Esophagus muscularis mucosa (tissue), 4 donors: Measurements from ENCODE around the gene TBC1D16. TPM values are rescaled to one million over a fixed set of nuclear protein-coding genes. Genes with fewer than 3 reads are reported as not detected.

Source experiments
- DNase-seq: peaks from one replicate; pipeline ENCODE4 v3.0.0-alpha.2; 2017; ENCODE audit errors: extremely low spot score
- H3K27ac ChIP-seq, 4 donors: fragments of 200-600 bp; sonication (generic); replicated peaks in 1 of 4; 1 replicate in 3 of 4; 2 replicates in 1 of 4; pipeline ENCODE4 v1.5.1; 2016 to 2019; ENCODE audit warnings: mild to moderate bottlenecking in 1 of 4
- H3K27me3 ChIP-seq, 4 donors: fragments of 200-600 bp; sonication (generic); one replicate each; pipeline versions ENCODE4 v1.5.1 to v1.6.0; 2016 to 2019
- H3K36me3 ChIP-seq, 4 donors: fragments of 200-600 bp; sonication (generic); one replicate each; pipeline ENCODE4 v1.5.1; 2016 to 2019
- H3K4me1 ChIP-seq, 4 donors: fragments of 200-600 bp; sonication (generic); one replicate each; pipeline ENCODE4 v1.5.1; 2016 to 2019
- H3K4me3 ChIP-seq, 4 donors: fragments of 200-600 bp; sonication (generic); 1 replicate in 2 of 4; 2 replicates in 2 of 4; pipeline ENCODE4 v1.5.1; 2016 to 2019; ENCODE audit warnings: mild to moderate bottlenecking in 4 of 4, moderate library complexity in 1 of 4
- H3K9me3 ChIP-seq, 4 donors: fragments of 200-600 bp; sonication (generic); 1 replicate in 3 of 4; 2 replicates in 1 of 4; pipeline ENCODE4 v1.5.1; 2016 to 2019
- CTCF ChIP-seq, 3 experiments: fragments of 200-600 bp in 2 of 3; fragments of 450-650 bp in 1 of 3; sonication (generic) in 2 of 3; IDR thresholded peaks; one replicate each; pipeline ENCODE4 v1.5.1; 2017 to 2019; ENCODE audit warnings: antibody characterized with exemption in 3 of 3, mild to moderate bottlenecking in 2 of 3, moderate library complexity in 1 of 3
- EP300 ChIP-seq: sonication (generic); formaldehyde crosslinking; IDR thresholded peaks from one replicate; pipeline ENCODE4 v1.6.1; 2017; ENCODE audit warnings: antibody characterized with exemption
- POLR2A ChIP-seq: fragments of 450-650 bp; IDR thresholded peaks from one replicate; pipeline ENCODE4 v1.6.1; 2017; ENCODE audit warnings: antibody characterized with exemption, moderate library complexity, mild to moderate bottlenecking, low read depth
- POLR2AphosphoS5 ChIP-seq, 2 donors: sonication (generic); formaldehyde crosslinking; IDR thresholded peaks; one replicate each; pipeline ENCODE4 v1.6.1; 2017; ENCODE audit warnings: antibody characterized with exemption in 2 of 2
- WGBS: methylation state at CpG from one replicate; pipeline ENCODE4 v1.1.5; 2018; 5-methylcytosine and 5-hydroxymethylcytosine counted together
- intact Hi-C: fragments of 100-400 bp; cut with DNase I; formaldehyde crosslinking; loops from one replicate; pipeline ENCODE4 v1.15.1; 2023
- total RNA-seq, 4 donors: library from RNA; depleted of rRNA; stranded (reverse); fragments of >200 nt; gene quantifications; one replicate each; pipeline versions ENCODE4 v1.1.0 to v1.2.1, GENCODE V29; 2016

TBC1D16 gene
- total RNA-seq, 4 donors from 2014 or later: 30.3 to 37.4 (median 33.2) TPM

- intact Hi-C loops: no loop called here
- Histone ChIP-seq H3K4me3 (no peak overlapping the region), H3K36me3 (peaks cover 0 to 31% (median 18%) of the 10 kb centered on the region in 4 donors), H3K27me3 (no peaks in the 10 kb centered on the region), H3K27ac (no peak overlapping the region), H3K9me3 (no peaks in the 10 kb centered on the region), H3K4me1 (peaks cover 8 to 20% (median 11%) of the 10 kb centered on the region in 4 donors)
- WGBS: 95% methylated on average over 26 of the region's 30 CpGs
- TF ChIP-seq CTCF (IDR thresholded peaks at IDR 0.05) (no peak), POLR2A (no peak), POLR2AphosphoS5 (IDR thresholded peaks at IDR 0.05) (no peak), EP300 (no peak)
- no peak for DNase-seq
These were observed 32.8 kb downstream of the TBC1D16 start for GRCh38 chr17:80002690-80003490.

- WGBS: 94% methylated on average over 25 of the region's 26 CpGs
- intact Hi-C loops: no loop called here
- H3K4me1 ChIP-seq: peaks cover 8 to 20% (median 11%) of the 10 kb centered on the region in 4 donors
- no peak for TF ChIP-seq POLR2A
- TF ChIP-seq CTCF (IDR thresholded peaks at IDR 0.05): no peak
- no peak for TF ChIP-seq POLR2AphosphoS5 (IDR thresholded peaks at IDR 0.05)
- TF ChIP-seq EP300: no peak
- H3K36me3 ChIP-seq: peaks cover 0 to 27% (median 17%) of the 10 kb centered on the region in 4 donors
- no peak overlapping the region for H3K27ac ChIP-seq
- no peak for DNase-seq
- no peak overlapping the region for H3K4me3 ChIP-seq
- H3K9me3 ChIP-seq: no peaks in the 10 kb centered on the region
- no peaks in the 10 kb centered on the region for H3K27me3 ChIP-seq
These were observed 33.5 kb downstream of the TBC1D16 start for GRCh38 chr17:80002070-80002641.

GRCh38 chr17:80000981-80001775 is 34.5 kb downstream of the TBC1D16 start:
- Histone ChIP-seq H3K4me3 (no peak overlapping the region), H3K27me3 (no peaks in the 10 kb centered on the region), H3K4me1 (peaks cover 7 to 17% (median 9%) of the 10 kb centered on the region in 4 donors), H3K36me3 (peaks cover 0 to 27% (median 16%) of the 10 kb centered on the region in 4 donors), H3K9me3 (no peaks in the 10 kb centered on the region), H3K27ac (no peak overlapping the region)
- TF ChIP-seq POLR2A: no peak
- no peak for TF ChIP-seq EP300
- no peak for TF ChIP-seq POLR2AphosphoS5 (IDR thresholded peaks at IDR 0.05)
- TF ChIP-seq CTCF (IDR thresholded peaks at IDR 0.05): no peak
- DNase-seq: no peak
- WGBS: 92% methylated on average over 15 of the region's 29 CpGs
- intact Hi-C loops: no loop called here

GRCh38 chr17:80000136-80000535 is 35.5 kb downstream of the TBC1D16 start:
- Histone ChIP-seq H3K27me3 (no peaks in the 10 kb centered on the region), H3K4me1 (peaks cover 0 to 10% (median 0%) of the 10 kb centered on the region in 4 donors), H3K36me3 (peaks cover 0 to 27% (median 16%) of the 10 kb centered on the region in 4 donors), H3K4me3 (no peak overlapping the region), H3K27ac (no peak overlapping the region), H3K9me3 (no peaks in the 10 kb centered on the region)
- intact Hi-C loops: no loop called here
- no peak for DNase-seq
- WGBS: 96% methylated on average over 6 of the region's 7 CpGs
- TF ChIP-seq POLR2AphosphoS5 (IDR thresholded peaks at IDR 0.05): no peak
- no peak for TF ChIP-seq POLR2A
- TF ChIP-seq EP300: no peak
- no peak for TF ChIP-seq CTCF (IDR thresholded peaks at IDR 0.05)
